Measurements from ENCODE around the gene RNPC3.

RNPC3 gene

GRCh38 chr1:103516283-103516682 lies 9.2 kb upstream of the RNPC3 start (continued):
- no peak for TF ChIP-seq ZNF26 (tag by site-specific recombination; IDR thresholded peaks at IDR 0.05)
- no peak for TF ChIP-seq ZNF843 (tag by site-specific recombination; IDR thresholded peaks at IDR 0.05)

GRCh38 chr1:103516693-103517092 lies 8.8 kb upstream of the RNPC3 start:
- no peaks in the 10 kb centered on the region for H3K36me3 ChIP-seq (ENCODE audit: control insufficient read depth in 2 of 2, insufficient read depth in 1 of 2, low read length in 2 of 2)
- POLR2A ChIA-PET = no interaction called here
- H3K27ac ChIP-seq (ENCODE audit: extremely low read depth, low read depth, low read length) = no peak overlapping the region
- no peaks in the 10 kb centered on the region for H3K9me3 ChIP-seq (ENCODE audit: control insufficient read depth, insufficient read depth, low read depth, low read length)
- 0 out of 2 replicates have a peak, but pooled peaks have one; percentile 15 for TF ChIP-seq ZNF664 (tag by site-specific recombination; IDR thresholded peaks at IDR 0.05)
- TF ChIP-seq BCL6B (tag by site-specific recombination; IDR thresholded peaks at IDR 0.05) = no peak
- no peak overlapping the region for H3K4me3 ChIP-seq (ENCODE audit: low read depth, low read length)
- no peaks in the 10 kb centered on the region for H3K4me1 ChIP-seq (ENCODE audit: control insufficient read depth, insufficient read depth, low read length)
- CTCF ChIA-PET = interaction anchor here (0.8 to 0.9 kb wide), 2 partner anchors 9 to 411 kb away, joined by 4 to 6 read pairs; no protein-coding TSS in a partner anchor

GRCh38 chr1:103517380-103518047 lies 8.0 kb upstream of the RNPC3 start:
- no peaks in the 10 kb centered on the region for H3K9me3 ChIP-seq (ENCODE audit: control insufficient read depth, insufficient read depth, low read depth, low read length)
- POLR2A ChIA-PET = no interaction called here
- no peak overlapping the region for H3K4me3 ChIP-seq (ENCODE audit: low read depth, low read length)
- no peak overlapping the region for H3K27ac ChIP-seq (ENCODE audit: extremely low read depth, low read depth, low read length)
- TF ChIP-seq ZNF792 (tag by site-specific recombination; IDR thresholded peaks at IDR 0.05) (no peak), SP7 (tag by site-specific recombination; IDR thresholded peaks at IDR 0.05) (no peak), GLIS2 (tag by site-specific recombination; IDR thresholded peaks at IDR 0.05) (no peak), ZNF629 (tag by site-specific recombination; IDR thresholded peaks at IDR 0.05) (no peak), ZNF692 (tag by site-specific recombination; IDR thresholded peaks at IDR 0.05) (no peak), HOXC10 (CRISPR knock-in tag; IDR thresholded peaks at IDR 0.05) (no peak), ZNF341 (tag by site-specific recombination; IDR thresholded peaks at IDR 0.05; ENCODE audit: low read depth) (no peak), OVOL3 (tag by site-specific recombination; IDR thresholded peaks at IDR 0.05) (no peak), ZNF76 (tag by site-specific recombination; IDR thresholded peaks at IDR 0.05; ENCODE audit: borderline replicate concordance, low read depth) (no peak), ZNF530 (tag by site-specific recombination; IDR thresholded peaks at IDR 0.05; ENCODE audit: low read depth) (no peak), GLI4 (tag by site-specific recombination; IDR thresholded peaks at IDR 0.05) (no peak)
- H3K4me1 ChIP-seq (ENCODE audit: control insufficient read depth, insufficient read depth, low read length) = no peaks in the 10 kb centered on the region
- CTCF ChIA-PET = interaction anchor here (0.5 to 0.9 kb wide), 3 partner anchors 10 to 412 kb away, joined by 3 to 6 read pairs (median 4); no protein-coding TSS in a partner anchor
- H3K36me3 ChIP-seq (ENCODE audit: control insufficient read depth in 2 of 2, insufficient read depth in 1 of 2, low read length in 2 of 2) = no peaks in the 10 kb centered on the region

GRCh38 chr1:103520822-103521221 lies 4.7 kb upstream of the RNPC3 start:
- CTCF ChIA-PET = no interaction called here
- TF ChIP-seq GLI2 (tag by site-specific recombination; IDR thresholded peaks at IDR 0.05; ENCODE audit: borderline replicate concordance, low read depth) = no peak
- TF ChIP-seq ZNF169 (tag by site-specific recombination; IDR thresholded peaks at IDR 0.05) = no peak
- TF ChIP-seq PATZ1 (tag by site-specific recombination; IDR thresholded peaks at IDR 0.05) = no peak
- TF ChIP-seq ZNF521 (tag by site-specific recombination; IDR thresholded peaks at IDR 0.05) = no peak
- no peak for TF ChIP-seq ZNF544 (tag by site-specific recombination; IDR thresholded peaks at IDR 0.05)
- TF ChIP-seq ZXDB (tag by site-specific recombination; IDR thresholded peaks at IDR 0.05) = no peak
- no peak for TF ChIP-seq ZNF423 (tag by site-specific recombination; IDR thresholded peaks at IDR 0.05)
- no peak for TF ChIP-seq ZBTB21 (tag by site-specific recombination; IDR thresholded peaks at IDR 0.05)

More at GRCh38 chr1:103520822-103521221, 4.7 kb upstream of the RNPC3 start:
- no peaks in the 10 kb centered on the region for H3K36me3 ChIP-seq (ENCODE audit: control insufficient read depth in 2 of 2, insufficient read depth in 1 of 2, low read length in 2 of 2)
- H3K4me1 ChIP-seq (ENCODE audit: control insufficient read depth, insufficient read depth, low read length) = no peaks in the 10 kb centered on the region
- H3K9me3 ChIP-seq (ENCODE audit: control insufficient read depth, insufficient read depth, low read depth, low read length) = no peaks in the 10 kb centered on the region
- POLR2A ChIA-PET = no interaction called here
- no peak overlapping the region for H3K4me3 ChIP-seq (ENCODE audit: low read depth, low read length)
- no peak overlapping the region for H3K27ac ChIP-seq (ENCODE audit: extremely low read depth, low read depth, low read length)

Data from HEK293 (cell line).